Neural progenitor cell (in vitro differentiated cells): ENCODE data around the gene AK5. TPM values are rescaled to one million over a fixed set of nuclear protein-coding genes. Genes with fewer than 3 reads are reported as not detected.

ENCODE experiments used
- DNase-seq: peaks from one replicate; pipeline ENCODE4 v3.0.0-alpha.2; 2016; ENCODE audit warnings: low spot score
- H2AFZ ChIP-seq: fragments of 200-600 bp; sonication (generic); replicated peaks from 2 replicates; pipeline ENCODE4 v1.6.1; 2016; ENCODE audit warnings: antibody characterized with exemption
- H3F3A ChIP-seq: fragments of 200-600 bp; sonication (generic); 2 replicates; pipeline ENCODE4 v1.6.1; 2016; ENCODE audit warnings: antibody characterized with exemption, low read depth
- H3K27ac ChIP-seq: fragments of 200-600 bp; sonication (generic); 2 replicates; pipeline ENCODE4 v1.5.1; 2016; ENCODE audit warnings: mild to moderate bottlenecking
- H3K27me3 ChIP-seq: fragments of 200-600 bp; sonication (generic); 2 replicates; pipeline ENCODE4 v1.6.1; 2016; ENCODE audit warnings: mild to moderate bottlenecking, moderate library complexity
- H3K36me3 ChIP-seq: fragments of 200-600 bp; sonication (generic); 2 replicates; pipeline ENCODE4 v1.5.1; 2016
- H3K4me1 ChIP-seq: fragments of 200-600 bp; sonication (generic); 2 replicates; pipeline ENCODE4 v1.6.1; 2016; ENCODE audit warnings: mixed run types
- H3K4me2 ChIP-seq: fragments of 200-600 bp; sonication (generic); 2 replicates; pipeline ENCODE4 v1.6.1; 2016
- H3K4me3 ChIP-seq: fragments of 200-600 bp; sonication (generic); 2 replicates; pipeline ENCODE4 v1.5.1; 2016
- H3K79me2 ChIP-seq: fragments of 200-600 bp; sonication (generic); 2 replicates; pipeline ENCODE4 v1.6.1; 2016; ENCODE audit warnings: low read depth
- H3K9ac ChIP-seq: fragments of 200-600 bp; sonication (generic); 2 replicates; pipeline ENCODE4 v1.6.1; 2016
- H3K9me3 ChIP-seq: fragments of 200-600 bp; sonication (generic); 2 replicates; pipeline ENCODE4 v1.5.1; 2016; ENCODE audit warnings: low read depth
- H4K20me1 ChIP-seq: fragments of 200-600 bp; sonication (generic); 2 replicates; pipeline ENCODE4 v1.6.1; 2016; ENCODE audit warnings: low read depth
- H3K27ac Mint-ChIP-seq: 3 replicates; pipeline ENCODE4 v1.8.0; 2021; ENCODE audit warnings: mixed read lengths
- H3K27me3 Mint-ChIP-seq: 2 replicates; pipeline ENCODE4 v1.8.0; 2022; ENCODE audit warnings: low read depth, mild to moderate bottlenecking, inconsistent platforms, moderate library complexity, mixed read lengths; ENCODE audit not compliant: insufficient read depth
- H3K36me3 Mint-ChIP-seq: 3 replicates; pipeline ENCODE4 v1.8.0; 2021; ENCODE audit warnings: mixed read lengths
- H3K4me1 Mint-ChIP-seq: 3 replicates; pipeline ENCODE4 v1.8.0; 2021; ENCODE audit warnings: mixed read lengths
- H3K4me3 Mint-ChIP-seq: 3 replicates; pipeline ENCODE4 v1.8.0; 2021; ENCODE audit warnings: mild to moderate bottlenecking, moderate library complexity, mixed read lengths
- H3K9me3 Mint-ChIP-seq: 3 replicates; pipeline ENCODE4 v1.8.0; 2020; ENCODE audit warnings: mixed read lengths
- EZH2 ChIP-seq: fragments of 200-600 bp; sonication (generic); IDR thresholded peaks from 2 replicates; pipeline ENCODE4 v1.6.1; 2017; ENCODE audit warnings: antibody characterized with exemption, mild to moderate bottlenecking, moderate library complexity
- EZH2phosphoT487 ChIP-seq: fragments of 200-600 bp; sonication (generic); IDR thresholded peaks from 2 replicates; pipeline ENCODE4 v1.6.1; 2017; ENCODE audit warnings: antibody characterized with exemption
- total RNA-seq: library from RNA; depleted of rRNA; stranded (reverse); fragments of >200 nt; gene quantifications from 2 replicates; pipeline ENCODE4 v1.2.3, GENCODE V29; 2015; ENCODE audit warnings: low replicate concordance
- TF ChIP-seq, protein P1 (sequence below): fragments of 200-600 bp; sonication (generic); IDR thresholded peaks from 2 replicates; pipeline ENCODE4 v1.5.1; 2017; ENCODE audit warnings: antibody characterized with exemption, mild to moderate bottlenecking

Gene AK5
- total RNA-seq, 1 donor from 2014 or later, result 1.8 TPM

DNA sequence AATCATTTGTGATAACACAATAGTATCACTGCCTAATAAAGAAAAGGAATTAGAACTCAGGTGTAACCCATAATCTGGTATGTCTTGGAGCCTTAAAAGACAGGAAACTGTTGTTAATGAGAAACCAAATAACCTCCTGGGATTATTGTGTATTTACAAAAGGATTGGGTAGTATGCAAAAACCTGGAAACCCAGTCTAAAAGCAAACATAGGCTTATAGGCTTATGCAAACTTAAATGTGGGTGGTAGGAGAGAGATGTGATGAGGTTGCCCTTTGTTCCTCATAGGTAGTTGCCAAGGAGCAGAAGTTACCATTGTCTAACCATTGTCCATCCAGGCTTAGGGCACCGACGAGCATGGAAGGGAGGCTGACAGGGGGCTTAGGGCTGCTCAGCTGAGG, 165.8 kb downstream of the AK5 start:
- H4K20me1 ChIP-seq, result no peaks in the 10 kb centered on the region
- no peak overlapping the region for H3K27ac ChIP-seq
- H3K9me3 ChIP-seq, result no peaks in the 10 kb centered on the region
- no peak overlapping the region for H2AFZ ChIP-seq
- TF ChIP-seq EZH2phosphoT487, result no peak
- no peak for TF ChIP-seq EZH2
- TF ChIP-seq, protein P1, sequence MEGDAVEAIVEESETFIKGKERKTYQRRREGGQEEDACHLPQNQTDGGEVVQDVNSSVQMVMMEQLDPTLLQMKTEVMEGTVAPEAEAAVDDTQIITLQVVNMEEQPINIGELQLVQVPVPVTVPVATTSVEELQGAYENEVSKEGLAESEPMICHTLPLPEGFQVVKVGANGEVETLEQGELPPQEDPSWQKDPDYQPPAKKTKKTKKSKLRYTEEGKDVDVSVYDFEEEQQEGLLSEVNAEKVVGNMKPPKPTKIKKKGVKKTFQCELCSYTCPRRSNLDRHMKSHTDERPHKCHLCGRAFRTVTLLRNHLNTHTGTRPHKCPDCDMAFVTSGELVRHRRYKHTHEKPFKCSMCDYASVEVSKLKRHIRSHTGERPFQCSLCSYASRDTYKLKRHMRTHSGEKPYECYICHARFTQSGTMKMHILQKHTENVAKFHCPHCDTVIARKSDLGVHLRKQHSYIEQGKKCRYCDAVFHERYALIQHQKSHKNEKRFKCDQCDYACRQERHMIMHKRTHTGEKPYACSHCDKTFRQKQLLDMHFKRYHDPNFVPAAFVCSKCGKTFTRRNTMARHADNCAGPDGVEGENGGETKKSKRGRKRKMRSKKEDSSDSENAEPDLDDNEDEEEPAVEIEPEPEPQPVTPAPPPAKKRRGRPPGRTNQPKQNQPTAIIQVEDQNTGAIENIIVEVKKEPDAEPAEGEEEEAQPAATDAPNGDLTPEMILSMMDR, result no peak
- Mint-ChIP-seq H3K4me1 (no peaks in the 10 kb centered on the region), H3K4me3 (no peak overlapping the region), H3K27me3 (peaks cover 4% of the 10 kb centered on the region), H3K27ac (no peak overlapping the region), H3K9me3 (peaks cover 5% of the 10 kb centered on the region), H3K36me3 (no peaks in the 10 kb centered on the region)
- H3K4me1 ChIP-seq, result no peaks in the 10 kb centered on the region
- H3K27me3 ChIP-seq, result no peaks in the 10 kb centered on the region
- H3K79me2 ChIP-seq, result no peaks in the 10 kb centered on the region
- no peaks in the 10 kb centered on the region for H3K36me3 ChIP-seq
- H3K4me2 ChIP-seq, result no peak overlapping the region
- DNase-seq, result no peak
- H3K9ac ChIP-seq, result no peak overlapping the region
- no peak overlapping the region for H3K4me3 ChIP-seq
- H3F3A ChIP-seq, result no peaks in the 10 kb centered on the region

DNA sequence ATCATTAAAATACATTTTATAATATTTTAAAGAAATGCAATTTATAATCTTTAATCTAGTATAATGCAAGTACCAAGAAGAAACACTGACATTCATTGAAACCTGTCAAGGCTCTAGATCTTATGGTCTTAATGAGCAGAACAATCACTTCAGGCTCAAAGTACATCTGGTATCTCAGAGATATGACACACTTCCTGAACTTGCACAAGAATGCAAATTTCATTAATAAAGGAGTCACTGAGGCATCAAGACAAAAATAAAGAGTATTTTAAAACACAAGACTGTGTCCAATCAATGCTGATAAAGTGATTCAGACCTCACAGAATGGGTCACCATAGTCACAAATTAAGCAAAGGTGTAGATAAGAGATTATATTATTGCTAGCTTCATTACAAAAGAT, 178.1 kb downstream of the AK5 start:
- no peak overlapping the region for H3K4me2 ChIP-seq
- DNase-seq, result no peak
- TF ChIP-seq EZH2phosphoT487 (no peak), EZH2 (no peak)
- TF ChIP-seq, protein P1, result no peak
- H4K20me1 ChIP-seq, result no peaks in the 10 kb centered on the region
- H3K9ac ChIP-seq, result no peak overlapping the region
- H3K27me3 ChIP-seq, result no peaks in the 10 kb centered on the region
- H3K79me2 ChIP-seq, result no peaks in the 10 kb centered on the region
- no peaks in the 10 kb centered on the region for H3F3A ChIP-seq
- no peak overlapping the region for H2AFZ ChIP-seq
- no peaks in the 10 kb centered on the region for H3K9me3 Mint-ChIP-seq
- no peaks in the 10 kb centered on the region for H3K36me3 Mint-ChIP-seq
- no peak overlapping the region for H3K4me3 Mint-ChIP-seq
- H3K4me3 ChIP-seq, result no peak overlapping the region
- no peaks in the 10 kb centered on the region for H3K36me3 ChIP-seq
- no peak overlapping the region for H3K27ac Mint-ChIP-seq
- H3K4me1 ChIP-seq, result no peaks in the 10 kb centered on the region
- no peaks in the 10 kb centered on the region for H3K27me3 Mint-ChIP-seq
- no peaks in the 10 kb centered on the region for H3K9me3 ChIP-seq
- H3K4me1 Mint-ChIP-seq, result no peaks in the 10 kb centered on the region
- no peak overlapping the region for H3K27ac ChIP-seq

DNA sequence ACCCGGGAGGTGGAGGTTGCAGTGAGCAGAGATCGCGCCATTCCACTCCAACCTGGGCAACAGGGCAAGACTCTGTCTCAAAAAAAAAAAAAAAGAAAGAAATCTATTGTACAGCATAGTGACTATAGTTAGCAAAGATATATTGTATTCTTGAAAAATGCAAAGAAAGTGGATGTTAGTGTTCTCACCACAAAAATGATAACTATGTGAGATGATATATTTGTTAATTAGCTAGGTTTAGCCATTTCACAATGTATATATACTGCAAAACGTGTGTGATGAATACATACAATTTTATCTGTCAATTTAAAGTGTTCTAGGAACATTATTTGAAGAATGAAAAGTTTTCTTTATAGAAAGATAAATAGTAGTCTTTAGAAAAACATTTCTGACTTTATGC, 179.9 kb downstream of the AK5 start:
- Histone ChIP-seq H3K9ac (no peak overlapping the region), H3K36me3 (no peaks in the 10 kb centered on the region), H3K79me2 (no peaks in the 10 kb centered on the region), H2AFZ (no peak overlapping the region), H3K9me3 (no peaks in the 10 kb centered on the region), H3K4me1 (no peaks in the 10 kb centered on the region), H3K27me3 (no peaks in the 10 kb centered on the region), H3F3A (no peaks in the 10 kb centered on the region), H3K4me2 (no peak overlapping the region), H4K20me1 (no peaks in the 10 kb centered on the region), H3K27ac (no peak overlapping the region), H3K4me3 (no peak overlapping the region)
- Mint-ChIP-seq H3K27me3 (no peaks in the 10 kb centered on the region), H3K27ac (no peak overlapping the region), H3K36me3 (no peaks in the 10 kb centered on the region), H3K9me3 (no peaks in the 10 kb centered on the region), H3K4me3 (no peak overlapping the region), H3K4me1 (no peaks in the 10 kb centered on the region)
- TF ChIP-seq EZH2, result no peak
- TF ChIP-seq EZH2phosphoT487, result no peak
- TF ChIP-seq, protein P1, result no peak
- DNase-seq, result no peak
